Activated CD4-positive, alpha-beta T cell treated with anti-CD3 and anti-CD28 coated beads, Interleukin-10, Interleukin-2, amounts not matched to agents 100 ng/mL and 50 ng/mL, durations not matched to agents 16 hours and 8 hours (primary cell): ENCODE measurements around the gene FMNL2.

ENCODE experiments used
- DNase-seq: peaks from one replicate; pipeline ENCODE4 v3.0.0-alpha.2; 2020

Gene FMNL2

GRCh38 chr2:152405206-152406118 is 70.5 kb downstream of the FMNL2 start:
- no peak for DNase-seq

GRCh38 chr2:152406119-152406835 is 71.3 kb downstream of the FMNL2 start:
- no peak for DNase-seq

GRCh38 chr2:152406836-152407161 is 71.8 kb downstream of the FMNL2 start:
- no peak for DNase-seq

GRCh38 chr2:152407204-152407721 is 72.3 kb downstream of the FMNL2 start:
- DNase-seq = peak; percentile 51

- no peak for DNase-seq
Measured at GRCh38 chr2:152407806-152408205, 72.8 kb downstream of the FMNL2 start.

GRCh38 chr2:152408254-152408653 is 73.3 kb downstream of the FMNL2 start:
- no peak for DNase-seq

GRCh38 chr2:152409386-152410164 is 74.6 kb downstream of the FMNL2 start:
- DNase-seq = no peak

GRCh38 chr2:152410165-152410597 is 75.2 kb downstream of the FMNL2 start:
- DNase-seq = no peak

- no peak for DNase-seq
Measured at GRCh38 chr2:152411154-152411553, 76.2 kb downstream of the FMNL2 start.

GRCh38 chr2:152413228-152414030 is 78.5 kb downstream of the FMNL2 start:
- no peak for DNase-seq

GRCh38 chr2:152415231-152415642 is 80.3 kb downstream of the FMNL2 start:
- DNase-seq = peak; percentile 76

GRCh38 chr2:152415796-152416195 is 80.8 kb downstream of the FMNL2 start:
- no peak for DNase-seq

GRCh38 chr2:152418688-152419087 is 83.7 kb downstream of the FMNL2 start:
- peak; percentile 56 for DNase-seq

GRCh38 chr2:152419944-152420343 is 85.0 kb downstream of the FMNL2 start:
- DNase-seq = no peak

- DNase-seq = peak; percentile 50
Measured at GRCh38 chr2:152420363-152420762, 85.4 kb downstream of the FMNL2 start.

GRCh38 chr2:152420936-152421335 is 86.0 kb downstream of the FMNL2 start:
- no peak for DNase-seq

- peak; percentile 81 for DNase-seq
Measured at GRCh38 chr2:152421521-152422370, 86.8 kb downstream of the FMNL2 start.

GRCh38 chr2:152423684-152424083 is 88.7 kb downstream of the FMNL2 start:
- no peak for DNase-seq

GRCh38 chr2:152425765-152426727 is 91.1 kb downstream of the FMNL2 start:
- no peak for DNase-seq

GRCh38 chr2:152426801-152427200 is 91.8 kb downstream of the FMNL2 start:
- DNase-seq = no peak
